GM12875 (cell line): ENCODE data around the gene CABP5.
"Not testable (repeated sequence)": the region's sequence is repeated elsewhere in the genome, so short reads cannot be mapped to it uniquely, and the experiment has no call there.

ENCODE experiments used
- H3K4me3 ChIP-seq: one replicate; pipeline ENCODE4 v1.5.1; 2011; ENCODE audit warnings: low read depth, low read length, control low read depth
- TF ChIP-seq, protein P1 (sequence below): IDR thresholded peaks from 2 replicates; pipeline ENCODE4 v1.5.1; 2011; ENCODE audit warnings: low read depth, mild to moderate bottlenecking, control low read depth, inconsistent platforms, low read length, moderate library complexity, borderline replicate concordance; ENCODE audit not compliant: insufficient read depth

The CABP5 gene

DNA sequence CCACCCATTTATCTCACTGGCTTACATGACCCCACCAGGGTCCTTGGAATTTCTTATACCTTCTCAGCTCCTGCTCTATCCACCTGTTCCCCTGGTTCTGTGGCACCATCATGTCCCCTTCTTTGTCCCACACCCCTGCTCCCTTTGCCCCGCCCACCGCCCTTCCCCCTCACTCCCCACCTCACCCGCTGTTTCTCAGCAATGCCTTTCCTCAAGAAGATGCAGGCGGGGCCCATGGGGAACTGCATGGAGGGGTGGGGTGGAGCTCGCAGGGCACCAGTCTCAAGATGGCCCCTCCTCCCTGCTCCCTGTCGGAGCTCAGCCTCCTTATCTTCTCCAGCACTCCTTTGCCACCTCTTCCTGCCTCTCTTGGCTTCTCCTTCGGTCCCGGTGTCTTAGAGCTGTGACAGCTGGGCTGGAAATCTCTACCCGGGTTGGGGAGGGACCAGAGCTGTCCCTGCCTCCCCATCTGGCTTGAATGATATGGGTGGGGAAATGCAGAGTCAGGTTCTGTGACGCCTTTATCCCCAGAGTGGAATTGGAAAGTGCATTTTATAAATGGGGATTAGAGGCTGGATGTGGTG lies at the start of gene CABP5:
TSS of gene CABP5 (minus strand) at position 405 of the 584 bp plus-strand sequence. CDS start at position 248, 157 bp downstream.
- no peak within 1 kb of the TSS for H3K4me3 ChIP-seq
- TF ChIP-seq, protein P1, sequence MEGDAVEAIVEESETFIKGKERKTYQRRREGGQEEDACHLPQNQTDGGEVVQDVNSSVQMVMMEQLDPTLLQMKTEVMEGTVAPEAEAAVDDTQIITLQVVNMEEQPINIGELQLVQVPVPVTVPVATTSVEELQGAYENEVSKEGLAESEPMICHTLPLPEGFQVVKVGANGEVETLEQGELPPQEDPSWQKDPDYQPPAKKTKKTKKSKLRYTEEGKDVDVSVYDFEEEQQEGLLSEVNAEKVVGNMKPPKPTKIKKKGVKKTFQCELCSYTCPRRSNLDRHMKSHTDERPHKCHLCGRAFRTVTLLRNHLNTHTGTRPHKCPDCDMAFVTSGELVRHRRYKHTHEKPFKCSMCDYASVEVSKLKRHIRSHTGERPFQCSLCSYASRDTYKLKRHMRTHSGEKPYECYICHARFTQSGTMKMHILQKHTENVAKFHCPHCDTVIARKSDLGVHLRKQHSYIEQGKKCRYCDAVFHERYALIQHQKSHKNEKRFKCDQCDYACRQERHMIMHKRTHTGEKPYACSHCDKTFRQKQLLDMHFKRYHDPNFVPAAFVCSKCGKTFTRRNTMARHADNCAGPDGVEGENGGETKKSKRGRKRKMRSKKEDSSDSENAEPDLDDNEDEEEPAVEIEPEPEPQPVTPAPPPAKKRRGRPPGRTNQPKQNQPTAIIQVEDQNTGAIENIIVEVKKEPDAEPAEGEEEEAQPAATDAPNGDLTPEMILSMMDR, result no peak

- H3K4me3 ChIP-seq, result not testable (repeated sequence)
These were observed 47.3 kb upstream of the CABP5 start for GRCh38 chr19:48091111-48091718.

- TF ChIP-seq, protein P1, result no peak
- H3K4me3 ChIP-seq, result no peak overlapping the region
These were observed 46.5 kb upstream of the CABP5 start for GRCh38 chr19:48090281-48090802.

DNA sequence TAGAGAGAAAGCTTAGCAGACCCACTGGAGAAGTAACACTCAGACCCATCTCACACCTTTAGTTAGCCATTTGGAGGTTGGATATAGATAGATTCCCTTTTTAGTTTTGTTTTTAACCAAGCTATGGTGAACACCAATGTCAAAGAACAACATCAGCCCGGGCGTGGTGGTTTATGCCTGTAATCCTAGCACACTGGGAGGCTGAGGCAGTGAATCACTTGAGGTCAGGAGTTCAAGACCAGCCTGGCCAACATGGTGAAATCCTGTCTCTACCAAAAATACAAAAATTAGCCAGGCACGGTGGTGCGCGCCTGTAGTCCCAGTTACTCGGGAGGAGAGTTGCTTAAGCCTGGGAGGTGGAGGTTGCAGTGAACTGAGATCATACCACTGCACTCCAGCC lies 45.1 kb upstream of the CABP5 start:
- not testable (repeated sequence) for H3K4me3 ChIP-seq

DNA sequence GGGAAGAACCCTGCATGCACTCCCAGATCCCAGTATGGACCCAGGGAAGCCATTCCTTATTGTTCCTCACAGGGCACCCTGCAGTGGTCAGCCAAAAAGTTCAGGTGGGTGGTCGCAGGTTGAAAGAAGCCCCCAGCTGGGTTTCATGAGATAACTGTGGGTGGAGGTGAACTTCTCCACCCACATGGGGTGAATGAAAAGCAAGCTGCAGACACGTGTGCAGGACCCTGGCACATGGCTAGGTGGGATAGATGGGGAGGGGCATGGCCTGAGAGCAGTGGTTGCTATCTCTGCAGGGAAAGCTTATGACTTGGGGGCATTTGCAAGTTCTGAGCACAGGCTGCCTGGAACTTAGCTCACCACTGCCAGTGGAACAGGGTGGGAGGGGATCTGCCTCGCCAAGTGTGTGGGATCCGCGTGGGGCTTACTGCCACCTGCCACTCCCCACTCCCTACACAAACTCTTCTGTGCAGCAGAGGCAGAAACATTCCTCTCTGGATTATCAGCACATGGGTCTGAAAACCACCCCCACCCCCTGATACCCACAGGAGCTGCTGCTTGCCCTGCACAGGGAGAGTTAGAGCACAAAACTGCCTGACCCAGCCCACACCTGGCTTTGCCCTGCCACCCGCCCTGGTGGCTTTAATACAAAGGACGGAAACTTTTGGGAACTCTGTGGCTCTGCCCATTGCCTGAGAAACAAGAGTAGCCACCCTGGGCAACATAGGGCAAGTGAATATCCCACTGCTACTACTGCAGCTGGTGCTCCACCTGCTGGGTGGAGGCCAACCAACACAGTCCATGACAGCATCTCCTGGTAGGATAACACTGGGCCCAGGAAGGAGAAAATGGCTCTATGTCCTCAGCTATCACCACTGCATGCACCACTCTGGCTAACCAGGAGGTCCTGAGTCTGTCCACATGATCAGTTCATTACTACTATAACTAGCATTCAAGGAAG lies 42.3 kb upstream of the CABP5 start:
- H3K4me3 ChIP-seq, result no peak overlapping the region
- TF ChIP-seq, protein P1, result 0 out of 2 replicates have a peak, but pooled peaks have one; percentile 2

DNA sequence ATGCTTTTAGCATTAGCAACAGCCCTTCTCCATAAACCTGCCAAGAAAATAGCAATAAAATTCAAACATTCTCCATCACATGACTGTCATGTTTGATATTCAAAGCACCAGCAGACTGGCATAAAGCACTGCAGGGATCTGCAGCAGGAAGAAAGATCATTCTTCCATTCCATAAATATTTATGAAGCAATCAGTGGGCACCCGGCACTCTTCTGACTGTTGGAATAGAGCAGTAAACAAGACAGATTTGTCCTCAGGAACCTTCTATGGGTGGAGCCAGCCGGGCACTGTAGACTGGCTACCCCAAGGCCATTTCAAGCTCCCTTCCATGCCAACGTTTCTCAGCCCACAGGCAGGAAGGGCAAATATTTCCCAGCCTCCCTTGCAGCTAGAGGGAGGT lies 41.2 kb upstream of the CABP5 start:
- TF ChIP-seq, protein P1, result no peak
- H3K4me3 ChIP-seq, result no peak overlapping the region

- TF ChIP-seq, protein P1, result no peak
- H3K4me3 ChIP-seq, result no peak overlapping the region
These were observed 37.2 kb upstream of the CABP5 start for GRCh38 chr19:48081106-48081505.

DNA sequence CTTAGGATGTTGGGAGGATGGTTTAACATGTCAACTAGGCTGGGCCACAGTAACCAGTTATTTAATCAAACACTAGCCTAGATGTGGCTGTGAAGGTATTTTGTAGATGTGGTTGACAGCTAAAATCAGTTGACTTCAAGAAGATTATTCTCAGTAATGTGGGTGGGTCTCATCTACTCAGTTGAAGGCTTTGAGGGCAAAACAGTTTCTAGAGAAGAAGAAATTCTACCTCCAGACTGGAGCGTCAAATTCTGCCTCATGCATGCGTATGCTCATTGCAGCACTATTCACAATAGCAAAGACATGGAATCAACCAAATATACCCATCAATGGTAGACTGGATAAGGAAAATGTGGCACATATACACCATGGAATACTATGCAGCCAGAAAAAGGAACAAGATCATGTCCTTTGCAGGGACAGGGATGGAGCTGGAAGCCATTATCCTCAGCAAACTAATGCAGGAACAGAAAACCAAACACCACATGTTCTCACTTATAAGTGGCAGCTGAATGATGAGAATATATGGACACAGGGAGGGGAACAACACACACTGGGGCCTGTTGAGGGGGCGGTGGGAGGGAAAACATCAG lies 26.4 kb upstream of the CABP5 start:
- not testable (repeated sequence) for H3K4me3 ChIP-seq
